ENCODE data around the gene CIITA. TPM values are rescaled to one million over a fixed set of nuclear protein-coding genes. Genes with fewer than 3 reads are reported as not detected.
A peak's percentile ranks its signal among the peaks of the same experiment; 100 is the strongest.

Gene CIITA
- total RNA-seq, 2 experiments from 2014 or later = 2.4 to 3.0 TPM

DNA sequence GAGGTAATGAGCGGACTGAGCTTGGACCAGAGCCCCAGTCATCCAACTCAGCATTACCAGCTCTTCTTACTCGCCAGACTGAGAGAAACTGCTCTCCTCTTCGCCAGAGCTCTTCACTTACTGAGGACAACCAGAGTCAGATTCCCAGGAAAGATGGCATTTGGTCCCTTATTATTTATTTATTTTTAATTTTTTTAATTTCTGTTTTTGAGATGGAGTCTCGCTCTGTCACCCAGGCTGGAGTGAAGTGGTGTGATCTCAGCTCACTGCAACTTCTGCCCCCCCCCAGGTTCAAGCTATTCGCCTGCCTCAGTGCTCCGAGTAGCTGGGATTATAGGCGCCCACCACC lies 42.0 kb downstream of the CIITA start:
- Mint-ChIP-seq H3K4me1 (ENCODE audit: low read depth) (peaks cover 4% of the 10 kb centered on the region), H3K4me3 (no peak overlapping the region), H3K27ac (no peak overlapping the region), H3K27me3 (no peaks in the 10 kb centered on the region), H3K9me3 (no peaks in the 10 kb centered on the region), H3K36me3 (ENCODE audit: low read depth) (peaks cover 11% of the 10 kb centered on the region)
- TF ChIP-seq, protein P1, sequence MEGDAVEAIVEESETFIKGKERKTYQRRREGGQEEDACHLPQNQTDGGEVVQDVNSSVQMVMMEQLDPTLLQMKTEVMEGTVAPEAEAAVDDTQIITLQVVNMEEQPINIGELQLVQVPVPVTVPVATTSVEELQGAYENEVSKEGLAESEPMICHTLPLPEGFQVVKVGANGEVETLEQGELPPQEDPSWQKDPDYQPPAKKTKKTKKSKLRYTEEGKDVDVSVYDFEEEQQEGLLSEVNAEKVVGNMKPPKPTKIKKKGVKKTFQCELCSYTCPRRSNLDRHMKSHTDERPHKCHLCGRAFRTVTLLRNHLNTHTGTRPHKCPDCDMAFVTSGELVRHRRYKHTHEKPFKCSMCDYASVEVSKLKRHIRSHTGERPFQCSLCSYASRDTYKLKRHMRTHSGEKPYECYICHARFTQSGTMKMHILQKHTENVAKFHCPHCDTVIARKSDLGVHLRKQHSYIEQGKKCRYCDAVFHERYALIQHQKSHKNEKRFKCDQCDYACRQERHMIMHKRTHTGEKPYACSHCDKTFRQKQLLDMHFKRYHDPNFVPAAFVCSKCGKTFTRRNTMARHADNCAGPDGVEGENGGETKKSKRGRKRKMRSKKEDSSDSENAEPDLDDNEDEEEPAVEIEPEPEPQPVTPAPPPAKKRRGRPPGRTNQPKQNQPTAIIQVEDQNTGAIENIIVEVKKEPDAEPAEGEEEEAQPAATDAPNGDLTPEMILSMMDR (IDR thresholded peaks at IDR 0.05) = peak; percentile 8
- Histone ChIP-seq H3K4me3 (ENCODE audit: low read length) (no peak overlapping the region), H3K27me3 (ENCODE audit: control insufficient read depth in 1 of 2, insufficient read depth in 2 of 2, low read length in 2 of 2) (no peaks in the 10 kb centered on the region), H3K9me3 (ENCODE audit: control insufficient read depth in 1 of 2, insufficient read depth in 1 of 2, low read length in 2 of 2) (no peaks in the 10 kb centered on the region), H3K4me1 (ENCODE audit: insufficient read depth, low read length) (peaks cover 7% of the 10 kb centered on the region), H3K27ac (ENCODE audit: low read depth in 1 of 2, low read length in 2 of 2) (no peak overlapping the region), H3K36me3 (ENCODE audit: insufficient read depth, low read length) (peaks cover 9% of the 10 kb centered on the region)
- ATAC-seq (ENCODE audit: poor library complexity) (no peak), DNase-seq (no peak)
- CTCF ChIA-PET = interaction anchor here (0.7 to 1.2 kb wide), 5 partner anchors 9 to 404 kb away, joined by 3 to 6 read pairs (median 4); no protein-coding TSS in a partner anchor
- intact Hi-C loops (cut with DNase I, micrococcal nuclease) = loop anchor here in 1 of 2 experiments (5.0 kb wide), 1 partner anchor 397 kb away; no protein-coding TSS in a partner anchor
- POLR2A ChIA-PET = no interaction called here

DNA sequence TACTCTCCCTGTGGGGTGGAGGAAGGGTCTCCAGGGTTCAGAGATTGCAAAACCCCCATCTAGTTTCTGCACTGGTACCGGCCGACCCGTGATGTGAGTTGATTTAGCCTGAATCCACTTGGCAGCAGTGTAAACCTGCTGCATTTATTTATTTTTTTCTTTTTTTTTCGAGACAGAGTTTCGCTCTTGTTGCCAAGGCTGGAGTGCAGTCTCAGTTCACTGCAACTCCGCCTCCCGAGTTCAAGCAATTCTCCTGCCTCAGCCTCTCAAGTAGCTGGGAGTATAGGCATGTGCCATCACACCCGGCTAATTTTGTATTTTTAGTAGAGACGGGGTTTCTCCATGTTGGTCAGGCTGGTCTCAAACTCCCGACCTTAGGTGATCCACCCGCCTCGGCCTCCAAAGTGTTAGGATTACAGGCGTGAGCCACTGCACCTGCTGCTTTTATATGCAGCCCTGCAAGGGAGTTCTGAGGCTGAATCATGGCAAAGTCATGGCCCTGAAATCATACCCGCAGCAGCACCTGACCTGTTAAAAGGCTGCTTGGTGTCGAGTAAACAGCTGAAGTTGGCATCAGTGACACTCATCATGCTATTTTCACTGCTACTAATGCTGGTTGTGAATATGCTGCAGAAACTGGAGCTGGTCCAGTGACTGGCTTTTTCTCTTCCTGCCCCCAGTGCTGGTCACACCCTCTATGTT lies 43.9 kb downstream of the CIITA start:
- no peak for DNase-seq

DNA sequence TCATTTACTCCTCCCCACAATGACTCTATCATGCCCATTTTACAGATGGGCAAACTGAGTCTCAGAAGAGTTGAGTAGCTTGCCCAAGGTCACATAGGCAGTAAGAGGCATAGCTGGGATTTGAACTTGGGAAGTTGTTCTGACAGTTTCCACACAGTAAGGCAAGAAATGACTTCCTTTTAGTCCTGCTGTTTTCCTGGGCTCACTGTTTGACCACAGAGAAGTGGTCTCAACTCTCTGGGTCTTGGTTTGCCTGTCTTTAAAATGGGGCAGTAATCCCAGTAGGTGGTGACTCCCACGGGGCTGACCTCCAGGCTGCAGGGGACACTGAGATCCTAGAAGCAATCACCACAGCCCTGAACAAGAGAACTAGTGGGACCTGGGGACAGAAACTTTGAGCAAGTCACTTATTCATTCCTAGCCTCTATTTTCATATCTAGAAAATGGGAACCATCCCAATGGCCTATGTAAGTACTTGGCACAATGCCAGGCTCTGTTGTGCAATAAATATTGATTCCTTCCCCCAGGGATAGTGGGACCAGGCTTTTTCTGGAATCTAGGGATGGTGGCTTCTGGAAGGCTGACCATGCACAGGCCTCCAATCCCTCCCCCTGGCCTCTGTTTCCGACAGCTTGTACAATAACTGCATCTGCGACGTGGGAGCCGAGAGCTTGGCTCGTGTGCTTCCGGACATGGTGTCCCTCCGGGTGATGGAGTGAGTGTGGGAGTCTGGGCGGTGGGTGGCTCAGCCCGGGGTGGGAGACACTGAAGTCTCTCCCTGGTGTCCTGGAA lies 44.7 kb downstream of the CIITA start:
- Histone ChIP-seq H3K9me3 (ENCODE audit: control insufficient read depth in 1 of 2, insufficient read depth in 1 of 2, low read length in 2 of 2) (peaks cover 0 to 6% of the 10 kb centered on the region in 2 experiments), H3K4me1 (ENCODE audit: insufficient read depth, low read length) (peaks cover 7% of the 10 kb centered on the region), H3K4me3 (ENCODE audit: low read length) (no peak overlapping the region), H3K27me3 (ENCODE audit: control insufficient read depth in 1 of 2, insufficient read depth in 2 of 2, low read length in 2 of 2) (no peaks in the 10 kb centered on the region), H3K36me3 (ENCODE audit: insufficient read depth, low read length) (peaks cover 24% of the 10 kb centered on the region), H3K27ac (ENCODE audit: low read depth in 1 of 2, low read length in 2 of 2) (no peak overlapping the region)
- TF ChIP-seq, protein P1 (IDR thresholded peaks at IDR 0.05) = no peak
- DNase-seq (no peak), ATAC-seq (ENCODE audit: poor library complexity) (no peak)
- Mint-ChIP-seq H3K27me3 (no peaks in the 10 kb centered on the region), H3K4me1 (ENCODE audit: low read depth) (peaks cover 4% of the 10 kb centered on the region), H3K9me3 (no peaks in the 10 kb centered on the region), H3K36me3 (ENCODE audit: low read depth) (peaks cover 33% of the 10 kb centered on the region), H3K4me3 (no peak overlapping the region), H3K27ac (no peak overlapping the region)
- intact Hi-C loops (cut with DNase I, micrococcal nuclease) = no loop called here
- ChIA-PET CTCF (no interaction called here), POLR2A (no interaction called here)

More for the DNA sequence above, 43.9 kb downstream of the CIITA start:
- Histone ChIP-seq H3K36me3 (ENCODE audit: insufficient read depth, low read length) (peaks cover 19% of the 10 kb centered on the region), H3K27me3 (ENCODE audit: control insufficient read depth in 1 of 2, insufficient read depth in 2 of 2, low read length in 2 of 2) (no peaks in the 10 kb centered on the region), H3K9me3 (ENCODE audit: control insufficient read depth in 1 of 2, insufficient read depth in 1 of 2, low read length in 2 of 2) (peaks cover 0 to 3% of the 10 kb centered on the region in 2 experiments), H3K4me1 (ENCODE audit: insufficient read depth, low read length) (peaks cover 7% of the 10 kb centered on the region), H3K4me3 (ENCODE audit: low read length) (no peak overlapping the region), H3K27ac (ENCODE audit: low read depth in 1 of 2, low read length in 2 of 2) (no peak overlapping the region)
- no peak for ATAC-seq (ENCODE audit: poor library complexity)
- ChIA-PET CTCF (no interaction called here), POLR2A (no interaction called here)
- intact Hi-C loops (cut with DNase I, micrococcal nuclease) = no loop called here
- Mint-ChIP-seq H3K9me3 (no peaks in the 10 kb centered on the region), H3K27ac (no peak overlapping the region), H3K4me1 (ENCODE audit: low read depth) (peaks cover 4% of the 10 kb centered on the region), H3K4me3 (no peak overlapping the region), H3K27me3 (no peaks in the 10 kb centered on the region), H3K36me3 (ENCODE audit: low read depth) (peaks cover 26% of the 10 kb centered on the region)
- TF ChIP-seq, protein P1 (IDR thresholded peaks at IDR 0.05) = no peak
